GM18867 (cell line): ENCODE measurements around the gene ZDHHC18.
A peak's percentile ranks its signal among the peaks of the same experiment; 100 is the strongest.
"Not testable (repeated sequence)": the region's sequence is repeated elsewhere in the genome, so short reads cannot be mapped to it uniquely, and the experiment has no call there.

Source experiments
- ATAC-seq: cut with Tn5 transposase; IDR thresholded peaks from one replicate; pipeline ENCODE4 v1.9.1; 2021; ENCODE audit warnings: mild to moderate bottlenecking, moderate library complexity; ENCODE audit not compliant: unreplicated experiment

Gene ZDHHC18

GRCh38 chr1:26857473-26858060, 31.1 kb downstream of the ZDHHC18 start:
- ATAC-seq, result no peak

GRCh38 chr1:26858160-26858559, 31.7 kb downstream of the ZDHHC18 start:
- ATAC-seq, result no peak

- ATAC-seq, result no peak
Measured at GRCh38 chr1:26858891-26859640, 32.6 kb downstream of the ZDHHC18 start.

- no peak for ATAC-seq
Measured at GRCh38 chr1:26861286-26861701, 34.8 kb downstream of the ZDHHC18 start.

GRCh38 chr1:26861889-26862378, 35.4 kb downstream of the ZDHHC18 start:
- no peak for ATAC-seq

GRCh38 chr1:26862781-26863684, 36.5 kb downstream of the ZDHHC18 start, which contains the start of gene SFN:
Gene SFN (plus strand): TSS chr1:26863149. CDS start chr1:26863213, 64 bp downstream.
- no peak for ATAC-seq

- ATAC-seq, result no peak
Measured at GRCh38 chr1:26863685-26864077, 37.2 kb downstream of the ZDHHC18 start.

GRCh38 chr1:26864610-26865480, 38.4 kb downstream of the ZDHHC18 start:
- ATAC-seq, result peak; percentile 91

GRCh38 chr1:26873097-26873496, 46.6 kb downstream of the ZDHHC18 start:
- not testable (repeated sequence) for ATAC-seq

- no peak for ATAC-seq
Measured at GRCh38 chr1:26874896-26875295, 48.4 kb downstream of the ZDHHC18 start.

GRCh38 chr1:26877326-26877725, 50.8 kb downstream of the ZDHHC18 start:
- no peak for ATAC-seq

- no peak for ATAC-seq
Measured at GRCh38 chr1:26879793-26880192, 53.3 kb downstream of the ZDHHC18 start.

GRCh38 chr1:26881611-26882010, 55.1 kb downstream of the ZDHHC18 start:
- ATAC-seq, result not testable (repeated sequence)

GRCh38 chr1:26882696-26883463, 56.4 kb downstream of the ZDHHC18 start:
- no peak for ATAC-seq

GRCh38 chr1:26887125-26887524, 60.6 kb downstream of the ZDHHC18 start:
- no peak for ATAC-seq

- no peak for ATAC-seq
Measured at GRCh38 chr1:26888231-26888630, 61.7 kb downstream of the ZDHHC18 start.

GRCh38 chr1:26889551-26890466, 63.3 kb downstream of the ZDHHC18 start, which contains the start of gene GPN2:
Gene GPN2 (minus strand): TSS chr1:26890283. CDS start chr1:26890096, 187 bp downstream.
- ATAC-seq, result peak; percentile 82

GRCh38 chr1:26890467-26890796, 63.9 kb downstream of the ZDHHC18 start:
- peak; percentile 15 for ATAC-seq
